Adipocyte (in vitro differentiated cells): ENCODE measurements around the gene FARSA.
"Not testable (repeated sequence)": the region's sequence is repeated elsewhere in the genome, so short reads cannot be mapped to it uniquely, and the experiment has no call there.

Experiments
- DNase-seq: peaks from one replicate; pipeline ENCODE4 v3.0.0-alpha.2; 2015; ENCODE audit warnings: low read depth
- H3K27me3 ChIP-seq: replicated peaks from 2 replicates; pipeline ENCODE4 v1.7.0; 2013; ENCODE audit warnings: mild to moderate bottlenecking, low read length, moderate library complexity; ENCODE audit not compliant: control insufficient read depth, insufficient read depth
- H3K36me3 ChIP-seq: 2 replicates; pipeline ENCODE4 v1.7.0; 2013; ENCODE audit warnings: low read length, mild to moderate bottlenecking, moderate library complexity; ENCODE audit not compliant: control insufficient read depth, insufficient read depth, severe bottlenecking
- H3K4me1 ChIP-seq: 2 replicates; pipeline ENCODE4 v1.7.0; 2013; ENCODE audit warnings: mild to moderate bottlenecking, low read length, moderate library complexity; ENCODE audit not compliant: control insufficient read depth, insufficient read depth
- H3K4me3 ChIP-seq: 2 replicates; pipeline ENCODE4 v1.7.0; 2013; ENCODE audit warnings: mild to moderate bottlenecking, low read length, moderate library complexity
- H3K9ac ChIP-seq: 2 replicates; pipeline ENCODE4 v1.7.0; 2013; ENCODE audit warnings: mild to moderate bottlenecking, low read length, moderate library complexity
- H3K9me3 ChIP-seq: 2 replicates; pipeline ENCODE4 v1.7.0; 2013; ENCODE audit warnings: mild to moderate bottlenecking, low read length, moderate library complexity; ENCODE audit not compliant: control insufficient read depth

The FARSA gene

GRCh38 chr19:12967907-12968306 lies 34.4 kb upstream of the FARSA start:
- Histone ChIP-seq H3K4me1 (peaks cover 12% of the 10 kb centered on the region), H3K36me3 (no peaks in the 10 kb centered on the region), H3K9ac (no peak overlapping the region), H3K27me3 (no peaks in the 10 kb centered on the region), H3K9me3 (no peaks in the 10 kb centered on the region), H3K4me3 (no peak overlapping the region)
- no peak for DNase-seq

DNA sequence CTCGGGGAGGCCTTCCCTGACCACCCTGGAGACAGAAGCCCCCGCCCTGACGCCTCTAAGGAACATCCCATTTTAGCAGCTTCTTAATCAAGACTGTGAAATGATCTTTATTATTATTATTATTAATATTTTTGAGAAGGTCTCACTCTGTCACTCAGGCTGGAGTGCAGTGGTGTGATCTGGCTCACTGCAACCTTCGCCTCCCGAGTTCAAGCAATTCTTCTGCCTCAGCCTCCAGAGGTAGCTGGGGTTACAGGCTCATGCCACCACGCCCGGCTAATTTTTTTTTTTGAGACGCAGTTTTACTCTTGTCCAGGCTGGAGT lies 32.3 kb upstream of the FARSA start:
- peak overlapping the region; percentile 75 for H3K4me3 ChIP-seq

GRCh38 chr19:12965017-12965811 lies 31.7 kb upstream of the FARSA start:
- Histone ChIP-seq H3K27me3 (no peaks in the 10 kb centered on the region), H3K36me3 (no peaks in the 10 kb centered on the region), H3K9me3 (no peaks in the 10 kb centered on the region), H3K4me1 (peaks cover 12% of the 10 kb centered on the region), H3K9ac (peak overlapping the region; percentile 70), H3K4me3 (peak overlapping the region; percentile 75)
- peak; percentile 85 for DNase-seq

More for the DNA sequence above, 32.3 kb upstream of the FARSA start:
- Histone ChIP-seq H3K27me3 (no peaks in the 10 kb centered on the region), H3K9me3 (no peaks in the 10 kb centered on the region), H3K36me3 (no peaks in the 10 kb centered on the region), H3K9ac (peak overlapping the region; percentile 70), H3K4me1 (peaks cover 12% of the 10 kb centered on the region)
- DNase-seq: no peak

DNA sequence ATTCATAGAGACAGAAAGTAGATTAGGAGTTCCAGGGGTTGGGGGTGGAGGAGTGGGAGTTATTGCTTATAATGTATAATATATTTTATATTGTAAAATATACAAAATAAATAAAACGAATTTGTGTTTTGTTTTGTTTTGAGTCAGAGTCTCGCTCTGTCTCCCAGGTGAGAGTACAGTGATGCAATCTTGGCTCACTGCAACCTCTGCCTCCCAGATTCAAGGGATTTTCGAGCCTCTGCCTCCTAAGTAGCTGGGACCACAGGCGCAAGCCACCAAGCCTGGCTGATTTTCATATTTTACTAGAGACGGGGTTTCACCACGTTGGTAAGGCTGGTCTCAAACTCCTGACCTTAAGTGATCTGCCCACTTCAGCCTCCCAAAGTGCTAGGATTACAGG lies 26.0 kb upstream of the FARSA start:
- H3K9ac ChIP-seq: no peak overlapping the region
- no peak overlapping the region for H3K4me3 ChIP-seq
- peaks cover 8% of the 10 kb centered on the region for H3K36me3 ChIP-seq
- H3K27me3 ChIP-seq: no peaks in the 10 kb centered on the region
- DNase-seq: no peak
- no peaks in the 10 kb centered on the region for H3K9me3 ChIP-seq
- H3K4me1 ChIP-seq: peaks cover 14% of the 10 kb centered on the region

DNA sequence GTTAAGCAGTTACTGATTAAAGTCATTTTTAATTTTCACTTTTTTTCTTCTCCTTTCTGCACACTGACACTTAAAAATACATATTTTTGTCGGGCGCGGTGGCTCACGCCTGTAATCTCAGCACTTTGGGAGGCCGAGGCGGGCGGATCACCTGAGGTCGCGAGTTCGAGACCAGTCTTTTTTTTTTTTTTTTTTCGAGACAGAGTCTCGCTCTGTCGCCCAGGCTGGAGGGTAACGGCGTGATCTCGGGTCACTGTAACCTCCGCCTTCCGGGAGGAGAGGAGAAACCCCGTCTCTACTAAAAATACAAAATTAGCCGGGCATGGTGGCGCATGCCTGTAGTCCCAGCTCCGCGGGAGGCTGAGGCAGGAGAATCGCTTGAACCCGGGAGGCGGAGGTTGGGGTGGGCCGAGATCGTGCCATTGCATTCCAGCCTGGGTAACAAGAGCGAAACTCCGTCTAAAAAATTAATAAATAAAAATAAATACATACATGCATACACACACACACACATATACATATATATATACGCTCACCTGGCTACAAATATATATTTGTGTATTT lies 24.0 kb upstream of the FARSA start:
- not testable (repeated sequence) for H3K9me3 ChIP-seq, H3K27me3 ChIP-seq, DNase-seq
- peaks cover 33% of the 10 kb centered on the region for H3K4me1 ChIP-seq
- peak overlapping the region; percentile 100 for H3K4me3 ChIP-seq
- peaks cover 19% of the 10 kb centered on the region for H3K36me3 ChIP-seq
- peak overlapping the region; percentile 97 for H3K9ac ChIP-seq

DNA sequence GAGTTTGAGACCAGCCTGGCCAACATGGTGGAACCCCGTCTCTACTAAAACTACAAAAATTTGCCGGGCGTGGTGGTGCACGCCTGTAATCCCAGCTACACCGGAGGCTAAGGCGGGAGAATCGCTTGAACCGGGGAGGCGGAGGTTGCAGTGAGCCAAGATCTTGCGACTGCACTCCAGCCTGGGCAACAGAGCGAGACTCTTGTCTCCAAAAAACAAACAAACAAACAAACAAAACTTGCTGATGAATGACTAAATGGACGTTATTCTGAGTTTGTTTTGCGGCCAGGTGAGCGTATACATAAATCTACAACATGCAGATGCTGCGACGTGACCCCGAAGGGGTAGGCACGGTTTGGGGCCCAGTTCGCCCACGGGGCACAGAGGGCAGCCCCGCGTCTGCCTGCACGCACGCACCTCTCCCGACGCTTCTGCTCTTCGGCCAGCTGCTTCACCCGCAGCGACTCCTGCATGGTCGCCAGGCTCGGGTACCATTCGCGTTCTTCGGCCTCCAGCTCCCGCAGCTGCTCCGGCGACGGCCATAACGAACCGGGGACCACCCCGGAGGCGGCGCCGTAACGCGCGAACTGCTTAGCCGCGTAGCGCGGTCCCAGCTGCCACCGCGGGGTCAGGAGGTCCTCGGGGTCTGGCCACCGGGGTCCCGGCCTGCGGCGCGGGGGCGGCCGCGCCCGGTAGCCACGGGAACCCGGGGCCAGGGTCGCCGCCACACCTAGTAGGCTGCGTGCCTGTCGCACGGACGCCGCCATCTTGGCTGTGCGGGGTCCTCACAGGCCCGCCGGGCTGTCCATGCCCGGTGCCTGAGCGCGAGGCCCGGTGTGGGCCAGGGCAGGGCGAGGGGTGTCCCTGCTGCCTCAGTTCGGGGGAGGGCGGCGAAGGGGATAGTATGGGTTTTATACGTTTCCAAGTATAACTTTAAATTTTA lies 23.2 kb upstream of the FARSA start, which contains the start of gene GADD45GIP1:
GADD45GIP1 (minus strand) TSS at position 778 of the 943 bp plus-strand sequence; CDS start at position 767, 11 bp downstream.
- H3K9ac ChIP-seq: peak within 1 kb of the TSS; percentile 97
- peak within 1 kb of the TSS; percentile 100 for H3K4me3 ChIP-seq
- no peaks in the 10 kb centered on the region for H3K9me3 ChIP-seq
- DNase-seq: peak; percentile 87
- H3K36me3 ChIP-seq: peaks cover 26% of the 10 kb centered on the region
- no peaks in the 10 kb centered on the region for H3K27me3 ChIP-seq
- H3K4me1 ChIP-seq: peaks cover 34% of the 10 kb centered on the region

GRCh38 chr19:12955996-12956395 lies 22.5 kb upstream of the FARSA start:
- Histone ChIP-seq H3K4me1 (peaks cover 34% of the 10 kb centered on the region), H3K27me3 (no peaks in the 10 kb centered on the region), H3K9ac (peak overlapping the region; percentile 97), H3K9me3 (no peaks in the 10 kb centered on the region), H3K4me3 (peak overlapping the region; percentile 100), H3K36me3 (peaks cover 32% of the 10 kb centered on the region)
- DNase-seq: no peak

DNA sequence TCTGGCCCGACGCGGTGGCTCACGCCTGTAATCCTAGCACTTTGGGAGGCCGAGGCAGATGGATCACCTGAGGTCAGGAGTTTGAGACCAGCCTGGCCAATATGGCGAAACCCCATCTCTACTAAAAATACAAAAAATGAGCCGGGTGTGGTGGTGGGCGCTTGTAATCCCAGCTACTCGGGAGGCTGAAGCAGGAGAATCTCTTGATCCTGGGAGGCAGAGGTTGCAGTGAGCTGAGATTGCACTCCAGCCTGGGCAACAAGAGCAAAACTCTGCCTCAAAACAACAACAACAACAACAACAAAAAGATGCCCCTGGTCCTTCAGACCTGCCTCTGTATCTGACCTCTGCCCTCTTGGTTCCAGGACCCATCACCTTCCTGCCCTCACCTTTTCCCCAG lies 22.1 kb upstream of the FARSA start:
- H3K9me3 ChIP-seq, H3K27me3 ChIP-seq, DNase-seq: not testable (repeated sequence)
- H3K4me3 ChIP-seq: peak overlapping the region; percentile 100
- peaks cover 37% of the 10 kb centered on the region for H3K36me3 ChIP-seq
- H3K9ac ChIP-seq: peak overlapping the region; percentile 97
- H3K4me1 ChIP-seq: peaks cover 34% of the 10 kb centered on the region

DNA sequence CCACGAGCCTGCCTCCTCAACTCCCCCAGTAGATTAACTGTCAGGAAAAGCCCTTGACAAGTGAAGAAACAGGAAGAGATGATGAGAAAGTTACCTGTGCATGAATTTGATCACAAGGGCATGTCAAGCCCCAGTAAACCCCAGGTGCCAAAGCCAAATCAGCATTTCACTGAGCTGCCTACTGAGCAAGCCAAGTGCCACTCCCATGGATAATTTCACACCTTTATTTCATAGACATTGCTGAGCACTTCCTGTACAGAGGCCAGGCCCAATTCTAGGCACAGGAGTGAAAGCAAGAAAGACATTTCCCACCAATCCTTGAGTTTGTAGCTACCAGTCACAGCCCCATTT lies 21.1 kb upstream of the FARSA start:
- no peaks in the 10 kb centered on the region for H3K9me3 ChIP-seq
- no peaks in the 10 kb centered on the region for H3K27me3 ChIP-seq
- H3K4me1 ChIP-seq: peaks cover 41% of the 10 kb centered on the region
- H3K36me3 ChIP-seq: peaks cover 45% of the 10 kb centered on the region
- H3K4me3 ChIP-seq: no peak overlapping the region
- no peak for DNase-seq
- peak overlapping the region; percentile 55 for H3K9ac ChIP-seq

DNA sequence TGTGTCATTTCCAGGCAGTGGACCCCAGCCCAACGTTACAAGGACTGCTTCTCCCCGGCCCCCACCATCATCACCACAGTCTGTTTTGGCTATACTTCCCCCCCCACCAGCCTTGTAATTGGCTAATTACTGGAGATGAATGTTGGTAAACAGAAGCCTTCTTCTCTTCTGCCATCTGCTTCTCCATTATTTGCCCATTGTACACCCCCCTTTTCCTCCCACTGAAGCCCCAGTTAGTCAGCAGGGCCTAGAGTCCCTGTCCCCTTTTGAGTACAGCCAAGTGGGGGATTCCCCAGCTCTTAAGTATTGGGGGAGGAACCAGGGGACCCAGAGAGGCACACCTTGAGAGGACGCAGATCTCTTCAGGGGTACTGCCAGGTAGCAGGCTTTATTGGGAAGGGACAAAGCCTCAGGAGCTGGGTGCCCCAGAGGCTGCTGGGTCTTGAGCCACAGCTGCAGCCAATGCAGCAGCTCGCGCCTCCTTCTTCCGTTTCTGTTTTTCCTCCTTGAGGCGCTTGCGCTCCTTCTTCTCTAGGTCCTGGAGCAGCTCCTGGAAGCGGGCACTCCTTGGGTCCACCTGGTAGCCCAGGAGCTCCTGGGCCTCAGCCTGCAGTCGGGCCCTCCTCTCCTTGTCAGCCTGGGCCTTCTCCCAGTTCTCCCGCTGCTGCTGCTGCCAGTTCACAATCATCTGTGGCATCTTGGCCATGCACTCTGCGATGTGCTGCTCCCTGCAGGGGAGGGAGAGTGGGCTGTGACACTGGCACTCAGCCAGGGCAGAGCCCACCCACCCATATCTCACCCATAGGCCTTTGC lies 20.5 kb upstream of the FARSA start:
- no peak for DNase-seq
- Histone ChIP-seq H3K27me3 (no peaks in the 10 kb centered on the region), H3K4me1 (peaks cover 41% of the 10 kb centered on the region), H3K9me3 (no peaks in the 10 kb centered on the region), H3K4me3 (no peak overlapping the region), H3K36me3 (peaks cover 50% of the 10 kb centered on the region), H3K9ac (peak overlapping the region; percentile 55)
